ENCODE measurements around the gene SP140L.

DNA sequence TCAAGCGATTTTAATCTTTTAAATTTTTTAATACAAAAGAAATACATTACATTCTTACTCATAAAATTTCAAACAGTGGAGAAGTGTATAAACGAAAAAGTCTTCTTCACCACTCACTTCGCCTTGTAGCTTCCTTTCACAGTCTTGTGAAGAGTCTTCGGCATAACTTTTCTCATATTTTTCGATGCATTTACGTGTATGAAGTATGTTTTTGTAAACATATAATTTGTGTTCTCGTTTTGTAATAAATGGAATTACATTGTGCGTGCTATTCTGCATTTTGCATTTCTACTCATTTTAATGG, 1.1 kb downstream of the SP140L start:
- TF ChIP-seq, protein P1, sequence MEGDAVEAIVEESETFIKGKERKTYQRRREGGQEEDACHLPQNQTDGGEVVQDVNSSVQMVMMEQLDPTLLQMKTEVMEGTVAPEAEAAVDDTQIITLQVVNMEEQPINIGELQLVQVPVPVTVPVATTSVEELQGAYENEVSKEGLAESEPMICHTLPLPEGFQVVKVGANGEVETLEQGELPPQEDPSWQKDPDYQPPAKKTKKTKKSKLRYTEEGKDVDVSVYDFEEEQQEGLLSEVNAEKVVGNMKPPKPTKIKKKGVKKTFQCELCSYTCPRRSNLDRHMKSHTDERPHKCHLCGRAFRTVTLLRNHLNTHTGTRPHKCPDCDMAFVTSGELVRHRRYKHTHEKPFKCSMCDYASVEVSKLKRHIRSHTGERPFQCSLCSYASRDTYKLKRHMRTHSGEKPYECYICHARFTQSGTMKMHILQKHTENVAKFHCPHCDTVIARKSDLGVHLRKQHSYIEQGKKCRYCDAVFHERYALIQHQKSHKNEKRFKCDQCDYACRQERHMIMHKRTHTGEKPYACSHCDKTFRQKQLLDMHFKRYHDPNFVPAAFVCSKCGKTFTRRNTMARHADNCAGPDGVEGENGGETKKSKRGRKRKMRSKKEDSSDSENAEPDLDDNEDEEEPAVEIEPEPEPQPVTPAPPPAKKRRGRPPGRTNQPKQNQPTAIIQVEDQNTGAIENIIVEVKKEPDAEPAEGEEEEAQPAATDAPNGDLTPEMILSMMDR (IDR thresholded peaks at IDR 0.05): no peak
- TF ChIP-seq POLR2A (IDR thresholded peaks at IDR 0.05): no peak
